Stomach (tissue), 4 donors: ENCODE data around the gene MMP20.

Experiments used
- CTCF ChIP-seq, 7 experiments: fragments of 450-650 bp in 4 of 7; fragments of 200-600 bp in 3 of 7; sonication (generic) in 3 of 7; IDR thresholded peaks; one replicate each; pipeline ENCODE4 v1.5.1; 2016 to 2019; ENCODE audit warnings: antibody characterized with exemption in 7 of 7, control low read depth in 2 of 7, mild to moderate bottlenecking in 1 of 7
- EP300 ChIP-seq: sonication (generic); formaldehyde crosslinking; IDR thresholded peaks from one replicate; pipeline ENCODE4 v1.6.1; 2017; ENCODE audit warnings: antibody characterized with exemption
- POLR2A ChIP-seq, 4 donors: fragments of 450-650 bp; IDR thresholded peaks; one replicate each; pipeline ENCODE4 v1.6.1; 2016; ENCODE audit warnings: antibody characterized with exemption in 4 of 4, control low read depth in 2 of 4, mild to moderate bottlenecking in 1 of 4, moderate library complexity in 1 of 4

- TF ChIP-seq CTCF (IDR thresholded peaks at IDR 0.05) (no peak), POLR2A (IDR thresholded peaks at IDR 0.05) (no peak), EP300 (no peak)
Observed at GRCh38 chr11:102604875-102605274, 20.3 kb downstream of the MMP20 start.
